Measurements from ENCODE around the gene NAALADL2.

Gene NAALADL2

GRCh38 chr3:175215833-175216232, 356.7 kb downstream of the NAALADL2 start:
- DNase-seq (ENCODE audit: low spot score): no peak
- in situ Hi-C loops (cut with MboI; ENCODE audit: low pct_unique_long_range_greater_than_20kb, low sequenced_read_pairs, unreplicated experiment): no loop called here
- TF ChIP-seq, protein P1, sequence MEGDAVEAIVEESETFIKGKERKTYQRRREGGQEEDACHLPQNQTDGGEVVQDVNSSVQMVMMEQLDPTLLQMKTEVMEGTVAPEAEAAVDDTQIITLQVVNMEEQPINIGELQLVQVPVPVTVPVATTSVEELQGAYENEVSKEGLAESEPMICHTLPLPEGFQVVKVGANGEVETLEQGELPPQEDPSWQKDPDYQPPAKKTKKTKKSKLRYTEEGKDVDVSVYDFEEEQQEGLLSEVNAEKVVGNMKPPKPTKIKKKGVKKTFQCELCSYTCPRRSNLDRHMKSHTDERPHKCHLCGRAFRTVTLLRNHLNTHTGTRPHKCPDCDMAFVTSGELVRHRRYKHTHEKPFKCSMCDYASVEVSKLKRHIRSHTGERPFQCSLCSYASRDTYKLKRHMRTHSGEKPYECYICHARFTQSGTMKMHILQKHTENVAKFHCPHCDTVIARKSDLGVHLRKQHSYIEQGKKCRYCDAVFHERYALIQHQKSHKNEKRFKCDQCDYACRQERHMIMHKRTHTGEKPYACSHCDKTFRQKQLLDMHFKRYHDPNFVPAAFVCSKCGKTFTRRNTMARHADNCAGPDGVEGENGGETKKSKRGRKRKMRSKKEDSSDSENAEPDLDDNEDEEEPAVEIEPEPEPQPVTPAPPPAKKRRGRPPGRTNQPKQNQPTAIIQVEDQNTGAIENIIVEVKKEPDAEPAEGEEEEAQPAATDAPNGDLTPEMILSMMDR (IDR thresholded peaks at IDR 0.05; ENCODE audit: extremely low read depth, insufficient read depth, missing control alignments): no peak

- in situ Hi-C loops (cut with MboI; ENCODE audit: low pct_unique_long_range_greater_than_20kb, low sequenced_read_pairs, unreplicated experiment): no loop called here
- no peak for DNase-seq (ENCODE audit: low spot score)
- TF ChIP-seq, protein P1 (IDR thresholded peaks at IDR 0.05; ENCODE audit: extremely low read depth, insufficient read depth, missing control alignments): no peak
Observed at GRCh38 chr3:175222356-175222755, 363.2 kb downstream of the NAALADL2 start.

GRCh38 chr3:175224051-175224450, 364.9 kb downstream of the NAALADL2 start:
- no peak for DNase-seq (ENCODE audit: low spot score)
- in situ Hi-C loops (cut with MboI; ENCODE audit: low pct_unique_long_range_greater_than_20kb, low sequenced_read_pairs, unreplicated experiment): no loop called here
- TF ChIP-seq, protein P1 (IDR thresholded peaks at IDR 0.05; ENCODE audit: extremely low read depth, insufficient read depth, missing control alignments): no peak

DNA sequence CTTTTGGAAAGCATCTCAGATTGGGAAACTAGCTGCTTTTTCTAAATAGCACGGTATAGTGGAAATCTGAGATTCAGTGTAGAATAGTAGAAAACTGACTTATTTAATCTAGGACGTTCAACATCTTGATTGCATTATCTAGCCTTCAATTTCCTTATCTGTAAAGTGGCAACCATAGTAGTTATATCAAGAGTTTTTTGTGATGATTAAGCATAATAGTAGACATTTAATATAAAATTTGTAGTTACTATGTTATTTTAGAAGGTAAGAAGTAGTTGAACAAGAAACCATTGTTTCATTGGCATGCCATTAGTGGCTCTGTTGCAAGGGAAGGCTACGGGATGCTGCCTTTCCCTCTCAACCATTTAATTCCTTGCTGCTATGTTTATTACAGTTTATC, 367.3 kb downstream of the NAALADL2 start:
- no peak for DNase-seq (ENCODE audit: low spot score)
- in situ Hi-C loops (cut with MboI; ENCODE audit: low pct_unique_long_range_greater_than_20kb, low sequenced_read_pairs, unreplicated experiment): no loop called here
- TF ChIP-seq, protein P1 (IDR thresholded peaks at IDR 0.05; ENCODE audit: extremely low read depth, insufficient read depth, missing control alignments): no peak

- TF ChIP-seq, protein P1 (IDR thresholded peaks at IDR 0.05; ENCODE audit: extremely low read depth, insufficient read depth, missing control alignments): no peak
- DNase-seq (ENCODE audit: low spot score): no peak
- in situ Hi-C loops (cut with MboI; ENCODE audit: low pct_unique_long_range_greater_than_20kb, low sequenced_read_pairs, unreplicated experiment): no loop called here
Observed at GRCh38 chr3:175227126-175227525, 368.0 kb downstream of the NAALADL2 start.

- no peak for DNase-seq (ENCODE audit: low spot score)
- TF ChIP-seq, protein P1 (IDR thresholded peaks at IDR 0.05; ENCODE audit: extremely low read depth, insufficient read depth, missing control alignments): no peak
- in situ Hi-C loops (cut with MboI; ENCODE audit: low pct_unique_long_range_greater_than_20kb, low sequenced_read_pairs, unreplicated experiment): no loop called here
Observed at GRCh38 chr3:175233957-175234940, 375.1 kb downstream of the NAALADL2 start.

Data from GM13977 (cell line).